Body of pancreas (tissue), 4 donors: ENCODE results near the gene LCE6A. TPM values are rescaled to one million over a fixed set of nuclear protein-coding genes. Genes with fewer than 3 reads are reported as not detected.

ENCODE experiments used
- ATAC-seq: fragments of 150-250 bp; one replicate; pipeline ENCODE4 v1.9.1; 2016
- DNase-seq, 4 donors: peaks; one replicate each; pipeline ENCODE4 v3.0.0-alpha.2; 2019
- H3K27ac ChIP-seq, 4 donors: fragments of 200-600 bp; sonication (generic); 1 replicate in 3 of 4; 2 replicates in 1 of 4; pipeline versions ENCODE4 v1.5.1 to v1.6.1; 2016 to 2019; ENCODE audit warnings: mild to moderate bottlenecking in 1 of 4, mixed read lengths in 1 of 4, moderate library complexity in 1 of 4
- H3K27me3 ChIP-seq, 2 donors: fragments of 200-600 bp; sonication (generic); one replicate each; pipeline ENCODE4 v1.6.0; 2016; ENCODE audit warnings: mild to moderate bottlenecking in 1 of 2
- H3K36me3 ChIP-seq, 2 donors: fragments of 200-600 bp; sonication (generic); replicated peaks in 1 of 2; 2 replicates each; pipeline ENCODE4 v1.5.1; 2016; ENCODE audit warnings: low read depth in 2 of 2; ENCODE audit not compliant: insufficient read depth in 1 of 2
- H3K4me1 ChIP-seq: fragments of 200-600 bp; sonication (generic); one replicate; pipeline ENCODE4 v1.6.0; 2016
- H3K4me3 ChIP-seq, 2 donors: fragments of 200-600 bp; sonication (generic); 1 replicate in 1 of 2; 2 replicates in 1 of 2; pipeline ENCODE4 v1.5.1; 2016 to 2019
- H3K9me3 ChIP-seq, 3 donors: fragments of 200-600 bp; sonication (generic); 1 replicate in 2 of 3; 2 replicates in 1 of 3; pipeline ENCODE4 v1.5.1; 2016
- POLR2A ChIP-seq, 3 donors: fragments of 450-650 bp; IDR thresholded peaks; one replicate each; pipeline ENCODE4 v1.6.1; 2016; ENCODE audit warnings: antibody characterized with exemption in 3 of 3, mild to moderate bottlenecking in 2 of 3
- WGBS, 2 donors: methylation state at CpG; one replicate each; pipeline ENCODE4 v1.1.5; 2017; 5-methylcytosine and 5-hydroxymethylcytosine counted together
- intact Hi-C: fragments of 100-400 bp; cut with DNase I; formaldehyde crosslinking; loops from one replicate; pipeline ENCODE4 v1.15.1; 2023
- total RNA-seq, 2 donors: library from RNA; depleted of rRNA; stranded (reverse); fragments of >200 nt; gene quantifications; one replicate each; pipeline ENCODE4 v1.1.0, GENCODE V29; 2016
- TF ChIP-seq, protein P1 (sequence below), 7 experiments: fragments of 450-650 bp in 4 of 7; fragments of 200-600 bp in 3 of 7; sonication (generic) in 3 of 7; IDR thresholded peaks; one replicate each; pipeline ENCODE4 v1.5.1; 2016 to 2019; ENCODE audit warnings: antibody characterized with exemption in 7 of 7

The LCE6A gene
- total RNA-seq, 2 donors from 2014 or later = not detected

DNA sequence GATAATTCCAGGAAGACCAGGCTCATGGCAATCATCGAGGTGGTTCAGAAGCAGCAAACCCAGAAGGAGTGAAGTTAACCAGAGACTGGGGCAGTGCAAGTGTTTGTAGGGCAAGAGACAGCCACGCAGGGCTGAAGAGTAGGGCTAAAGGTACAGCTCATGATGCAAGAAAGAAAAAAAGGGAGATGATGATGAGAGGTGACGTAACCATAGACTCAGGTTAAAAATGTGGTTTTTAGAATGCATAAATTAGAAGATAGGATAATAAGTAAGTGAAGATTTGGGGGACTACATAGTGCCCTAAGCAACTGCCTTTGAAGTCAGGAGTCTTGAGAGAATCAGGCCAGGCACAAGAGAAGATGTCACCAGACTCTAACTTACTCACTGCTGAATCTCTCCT, 17.5 kb downstream of the LCE6A start:
- 53 to 73% methylated on average over 3 of the region's 3 CpGs for WGBS, 2 donors
- ATAC-seq = no peak
- Histone ChIP-seq H3K27me3 (no peaks in the 10 kb centered on the region), H3K27ac (no peak overlapping the region), H3K9me3 (no peaks in the 10 kb centered on the region), H3K4me3 (no peak overlapping the region), H3K4me1 (no peaks in the 10 kb centered on the region), H3K36me3 (no peaks in the 10 kb centered on the region)
- no peak for DNase-seq
- no peak for TF ChIP-seq POLR2A (IDR thresholded peaks at IDR 0.05)
- TF ChIP-seq, protein P1, sequence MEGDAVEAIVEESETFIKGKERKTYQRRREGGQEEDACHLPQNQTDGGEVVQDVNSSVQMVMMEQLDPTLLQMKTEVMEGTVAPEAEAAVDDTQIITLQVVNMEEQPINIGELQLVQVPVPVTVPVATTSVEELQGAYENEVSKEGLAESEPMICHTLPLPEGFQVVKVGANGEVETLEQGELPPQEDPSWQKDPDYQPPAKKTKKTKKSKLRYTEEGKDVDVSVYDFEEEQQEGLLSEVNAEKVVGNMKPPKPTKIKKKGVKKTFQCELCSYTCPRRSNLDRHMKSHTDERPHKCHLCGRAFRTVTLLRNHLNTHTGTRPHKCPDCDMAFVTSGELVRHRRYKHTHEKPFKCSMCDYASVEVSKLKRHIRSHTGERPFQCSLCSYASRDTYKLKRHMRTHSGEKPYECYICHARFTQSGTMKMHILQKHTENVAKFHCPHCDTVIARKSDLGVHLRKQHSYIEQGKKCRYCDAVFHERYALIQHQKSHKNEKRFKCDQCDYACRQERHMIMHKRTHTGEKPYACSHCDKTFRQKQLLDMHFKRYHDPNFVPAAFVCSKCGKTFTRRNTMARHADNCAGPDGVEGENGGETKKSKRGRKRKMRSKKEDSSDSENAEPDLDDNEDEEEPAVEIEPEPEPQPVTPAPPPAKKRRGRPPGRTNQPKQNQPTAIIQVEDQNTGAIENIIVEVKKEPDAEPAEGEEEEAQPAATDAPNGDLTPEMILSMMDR (IDR thresholded peaks at IDR 0.05) = no peak
- intact Hi-C loops = no loop called here

DNA sequence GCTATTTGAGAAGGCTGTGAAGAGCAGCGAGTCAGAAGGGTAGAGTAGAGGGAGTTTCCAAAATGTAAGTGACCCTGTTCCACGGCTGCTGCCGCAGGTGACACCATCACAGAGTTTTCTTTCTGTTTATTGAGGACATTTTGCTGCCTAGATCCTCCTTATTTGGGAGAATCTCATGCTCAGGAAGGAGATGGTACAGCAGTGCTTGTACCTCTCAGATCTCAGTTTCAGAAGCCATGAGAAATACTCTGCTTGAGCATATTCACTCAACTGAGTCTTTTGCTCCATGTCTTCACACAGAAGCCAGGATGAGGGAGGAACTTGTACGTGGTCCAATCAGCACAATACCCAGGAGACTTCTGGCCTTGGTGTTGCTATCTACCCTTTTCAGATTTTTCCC, 18.7 kb downstream of the LCE6A start:
- no peaks in the 10 kb centered on the region for H3K4me1 ChIP-seq
- H3K27ac ChIP-seq = no peak overlapping the region
- H3K9me3 ChIP-seq = no peaks in the 10 kb centered on the region
- no peak overlapping the region for H3K4me3 ChIP-seq
- H3K36me3 ChIP-seq = no peaks in the 10 kb centered on the region
- ATAC-seq (no peak), DNase-seq (no peak)
- no peaks in the 10 kb centered on the region for H3K27me3 ChIP-seq
- intact Hi-C loops = no loop called here
- 68 to 75% methylated on average over 4 of the region's 4 CpGs for WGBS, 2 donors
- TF ChIP-seq, protein P1 (IDR thresholded peaks at IDR 0.05) = no peak
- TF ChIP-seq POLR2A (IDR thresholded peaks at IDR 0.05) = no peak

DNA sequence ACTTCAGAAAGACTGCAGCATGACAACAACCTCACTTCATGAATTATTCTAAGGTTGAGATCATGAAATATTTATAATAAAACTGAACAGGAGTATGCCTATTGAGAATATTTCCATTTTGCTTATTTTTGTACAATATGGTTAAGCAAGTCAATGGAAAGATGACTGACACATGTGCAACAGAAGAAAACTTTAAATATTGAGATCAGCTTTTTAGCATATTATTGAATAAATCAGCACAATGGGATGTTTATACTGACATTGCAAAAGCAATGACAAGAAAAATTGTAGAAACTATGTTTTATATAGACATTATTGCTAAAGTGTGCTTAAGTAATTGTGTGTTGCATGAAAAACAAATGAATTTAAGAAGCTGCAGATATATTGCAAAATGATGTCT, 21.8 kb downstream of the LCE6A start:
- H3K36me3 ChIP-seq = no peaks in the 10 kb centered on the region
- H3K4me3 ChIP-seq = no peak overlapping the region
- intact Hi-C loops = no loop called here
- H3K9me3 ChIP-seq = no peaks in the 10 kb centered on the region
- TF ChIP-seq, protein P1 (IDR thresholded peaks at IDR 0.05) = no peak
- TF ChIP-seq POLR2A (IDR thresholded peaks at IDR 0.05) = no peak
- no peaks in the 10 kb centered on the region for H3K4me1 ChIP-seq
- ATAC-seq (no peak), DNase-seq (no peak)
- H3K27me3 ChIP-seq = no peaks in the 10 kb centered on the region
- H3K27ac ChIP-seq = no peak overlapping the region

DNA sequence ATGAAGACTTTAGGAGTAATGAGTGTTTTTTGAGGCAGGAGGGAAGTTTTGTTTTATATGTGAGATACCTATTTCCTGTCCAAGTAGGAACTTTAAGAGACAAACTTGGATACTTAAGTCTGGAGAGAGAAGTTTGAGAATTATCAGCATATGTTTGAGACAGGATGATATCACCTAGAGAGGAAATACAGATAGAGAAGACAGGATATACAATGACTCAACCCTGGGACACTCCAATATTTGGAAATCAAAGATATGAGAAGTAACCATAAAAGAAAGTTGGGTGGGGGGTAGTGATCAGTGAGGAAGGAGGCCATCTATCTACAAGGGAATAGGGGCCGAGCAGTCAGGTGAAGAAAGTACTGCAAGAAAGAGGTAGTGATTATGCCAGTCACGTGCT, 23.7 kb downstream of the LCE6A start:
- DNase-seq (no peak), ATAC-seq (no peak)
- Histone ChIP-seq H3K36me3 (no peaks in the 10 kb centered on the region), H3K4me3 (no peak overlapping the region), H3K27me3 (no peaks in the 10 kb centered on the region), H3K4me1 (no peaks in the 10 kb centered on the region), H3K27ac (no peak overlapping the region), H3K9me3 (no peaks in the 10 kb centered on the region)
- TF ChIP-seq, protein P1 (IDR thresholded peaks at IDR 0.05) = no peak
- TF ChIP-seq POLR2A (IDR thresholded peaks at IDR 0.05) = no peak
- intact Hi-C loops = no loop called here
- 52 to 53% methylated on average over 2 of the region's 2 CpGs for WGBS, 2 donors

DNA sequence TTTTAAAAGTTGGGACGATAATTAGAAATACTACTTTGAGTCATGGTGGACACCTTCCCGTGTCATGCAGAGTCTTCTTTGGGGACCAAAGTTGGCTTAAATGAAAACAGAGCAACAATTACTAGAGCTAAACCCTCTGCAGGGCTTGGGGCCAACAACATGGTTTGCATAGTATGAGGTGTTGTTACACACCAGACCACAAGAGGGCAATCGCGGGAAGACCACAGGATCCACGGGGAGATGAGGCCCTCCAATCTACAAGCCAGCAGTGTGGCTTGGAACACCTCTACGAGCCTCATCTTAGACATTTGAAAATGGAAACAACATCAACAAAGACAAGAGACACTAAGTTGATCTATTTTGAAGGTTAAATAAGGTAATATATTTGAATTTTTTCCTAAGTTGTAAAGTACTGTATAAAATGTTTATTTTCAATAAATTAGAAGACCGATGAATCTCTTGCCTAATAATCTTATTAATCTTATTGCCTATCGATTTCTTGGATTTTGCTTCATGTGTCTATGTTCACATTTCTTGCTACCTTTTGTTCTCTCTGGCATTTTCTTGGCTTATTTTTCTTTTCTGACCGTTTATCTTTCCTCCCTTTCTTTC, 27.3 kb downstream of the LCE6A start:
- Histone ChIP-seq H3K36me3 (no peaks in the 10 kb centered on the region), H3K4me3 (no peak overlapping the region), H3K27ac (no peak overlapping the region), H3K27me3 (peaks cover 0 to 5% of the 10 kb centered on the region in 2 donors), H3K9me3 (no peaks in the 10 kb centered on the region), H3K4me1 (no peaks in the 10 kb centered on the region)
- ATAC-seq = peak; percentile 84
- intact Hi-C loops = no loop called here
- DNase-seq = peak; percentile 75 to 84 (median 75)
- WGBS, 2 donors = 24 to 26% methylated on average over 9 of the region's 9 CpGs
- TF ChIP-seq, protein P1 (IDR thresholded peaks at IDR 0.05) = peak; percentile 42 to 73 (median 66)
- no peak for TF ChIP-seq POLR2A (IDR thresholded peaks at IDR 0.05)
